Measurements from ENCODE around the gene ADAMTS6. TPM values are rescaled to one million over a fixed set of nuclear protein-coding genes. Genes with fewer than 3 reads are reported as not detected.

The ADAMTS6 gene
- total RNA-seq, 1 donor = 95.9 TPM

DNA sequence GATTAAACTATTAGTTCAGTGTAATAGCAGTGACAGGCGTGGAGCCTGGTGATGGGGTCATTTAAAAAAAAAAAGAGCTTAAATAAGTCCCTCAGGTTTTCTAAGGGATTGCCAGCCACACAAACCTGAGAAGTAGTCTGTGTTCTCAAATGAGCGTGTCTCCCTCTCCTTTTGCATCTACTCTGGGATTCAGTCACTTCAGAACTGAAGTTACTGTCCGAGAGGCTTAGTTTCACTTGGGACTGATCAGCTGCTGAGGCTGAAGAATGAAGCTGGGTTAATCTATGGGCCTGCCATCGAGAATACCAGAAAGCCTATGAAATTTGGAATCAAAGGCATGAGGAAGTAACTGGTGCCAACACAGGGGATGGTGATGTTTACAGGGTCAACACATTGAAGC is 310.1 kb downstream of the ADAMTS6 start:
- TF ChIP-seq, protein P1, sequence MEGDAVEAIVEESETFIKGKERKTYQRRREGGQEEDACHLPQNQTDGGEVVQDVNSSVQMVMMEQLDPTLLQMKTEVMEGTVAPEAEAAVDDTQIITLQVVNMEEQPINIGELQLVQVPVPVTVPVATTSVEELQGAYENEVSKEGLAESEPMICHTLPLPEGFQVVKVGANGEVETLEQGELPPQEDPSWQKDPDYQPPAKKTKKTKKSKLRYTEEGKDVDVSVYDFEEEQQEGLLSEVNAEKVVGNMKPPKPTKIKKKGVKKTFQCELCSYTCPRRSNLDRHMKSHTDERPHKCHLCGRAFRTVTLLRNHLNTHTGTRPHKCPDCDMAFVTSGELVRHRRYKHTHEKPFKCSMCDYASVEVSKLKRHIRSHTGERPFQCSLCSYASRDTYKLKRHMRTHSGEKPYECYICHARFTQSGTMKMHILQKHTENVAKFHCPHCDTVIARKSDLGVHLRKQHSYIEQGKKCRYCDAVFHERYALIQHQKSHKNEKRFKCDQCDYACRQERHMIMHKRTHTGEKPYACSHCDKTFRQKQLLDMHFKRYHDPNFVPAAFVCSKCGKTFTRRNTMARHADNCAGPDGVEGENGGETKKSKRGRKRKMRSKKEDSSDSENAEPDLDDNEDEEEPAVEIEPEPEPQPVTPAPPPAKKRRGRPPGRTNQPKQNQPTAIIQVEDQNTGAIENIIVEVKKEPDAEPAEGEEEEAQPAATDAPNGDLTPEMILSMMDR (IDR thresholded peaks at IDR 0.05; ENCODE audit: insufficient read depth, low read depth, low read length) = no peak
- no peak for DNase-seq (ENCODE audit: low read depth)
- no peak overlapping the region for H3K4me3 ChIP-seq (ENCODE audit: low read depth, low read length)

DNA sequence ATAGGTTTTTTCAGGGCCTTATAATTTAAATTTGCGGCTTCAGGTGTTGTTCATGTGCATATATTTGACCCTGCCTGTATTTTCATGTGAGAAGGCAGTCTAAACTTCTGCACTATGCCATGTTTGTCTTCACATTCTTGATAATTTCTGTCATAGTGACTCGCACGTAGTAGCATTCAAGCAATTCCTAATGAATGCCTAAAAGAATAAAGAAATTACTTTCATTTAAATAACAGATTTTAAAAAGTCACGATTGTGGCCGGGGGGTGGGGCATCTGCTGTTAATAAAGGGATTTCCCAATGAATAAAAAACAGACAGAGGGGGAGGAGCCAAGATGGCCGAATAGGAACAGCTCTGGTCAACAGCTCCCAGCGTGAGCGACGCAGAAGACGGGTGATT is 318.0 kb downstream of the ADAMTS6 start:
- TF ChIP-seq, protein P1 (IDR thresholded peaks at IDR 0.05; ENCODE audit: insufficient read depth, low read depth, low read length) = no peak
- no peak overlapping the region for H3K4me3 ChIP-seq (ENCODE audit: low read depth, low read length)
- DNase-seq (ENCODE audit: low read depth) = no peak

DNA sequence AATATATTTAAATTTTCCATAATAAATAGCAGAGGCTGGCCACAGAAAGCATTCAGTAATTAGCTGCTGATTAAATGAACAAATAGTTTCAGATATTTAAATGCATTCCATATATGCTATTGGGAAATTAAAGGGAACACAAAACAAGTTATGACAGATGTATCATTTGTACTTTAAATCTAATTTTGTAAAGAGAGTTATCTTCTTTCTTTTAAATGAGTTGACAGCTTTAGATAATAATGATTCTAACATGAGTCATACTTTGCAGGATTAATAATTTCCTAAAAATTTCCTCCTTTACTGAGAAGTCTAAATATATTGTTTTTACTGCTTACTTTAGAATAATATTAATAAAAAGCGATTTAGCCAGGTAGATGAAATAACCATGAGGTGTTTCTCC is 320.1 kb downstream of the ADAMTS6 start:
- no peak overlapping the region for H3K4me3 ChIP-seq (ENCODE audit: low read depth, low read length)
- TF ChIP-seq, protein P1 (IDR thresholded peaks at IDR 0.05; ENCODE audit: insufficient read depth, low read depth, low read length) = no peak
- DNase-seq (ENCODE audit: low read depth) = no peak

DNA sequence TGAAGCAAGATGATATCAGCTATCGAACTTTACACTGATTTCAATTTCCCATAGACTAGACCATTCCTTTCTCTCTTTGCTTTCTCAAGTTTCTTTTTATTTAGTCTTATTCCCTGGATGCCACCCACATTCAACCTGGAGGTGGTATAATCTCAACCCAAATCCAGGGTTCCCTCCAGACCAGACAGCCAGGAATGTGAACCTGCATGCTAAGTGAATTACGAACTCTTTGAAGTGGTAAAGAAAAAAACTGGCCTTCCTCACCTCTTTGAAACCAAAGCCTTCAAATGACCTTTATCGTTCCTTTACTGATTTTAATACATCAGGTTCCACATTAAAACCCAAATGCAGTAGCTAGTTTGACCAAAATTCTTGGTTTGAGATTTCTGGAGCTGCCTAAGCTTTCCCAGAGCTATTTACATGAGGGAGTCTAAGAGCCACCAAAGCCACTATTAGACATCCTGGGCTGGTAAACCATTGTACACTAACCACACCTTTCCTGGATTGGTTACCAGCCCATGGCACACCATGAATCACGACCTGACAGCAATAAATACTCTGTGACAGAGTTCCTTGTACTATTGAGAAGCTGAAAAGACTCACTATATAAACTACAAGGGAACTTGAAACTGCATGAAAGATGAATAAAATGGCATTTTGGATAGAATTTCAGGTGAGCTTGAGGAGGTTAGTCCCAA is 323.7 kb downstream of the ADAMTS6 start:
- no peak for DNase-seq (ENCODE audit: low read depth)
- H3K4me3 ChIP-seq (ENCODE audit: low read depth, low read length) = no peak overlapping the region
- TF ChIP-seq, protein P1 (IDR thresholded peaks at IDR 0.05; ENCODE audit: insufficient read depth, low read depth, low read length) = no peak

DNA sequence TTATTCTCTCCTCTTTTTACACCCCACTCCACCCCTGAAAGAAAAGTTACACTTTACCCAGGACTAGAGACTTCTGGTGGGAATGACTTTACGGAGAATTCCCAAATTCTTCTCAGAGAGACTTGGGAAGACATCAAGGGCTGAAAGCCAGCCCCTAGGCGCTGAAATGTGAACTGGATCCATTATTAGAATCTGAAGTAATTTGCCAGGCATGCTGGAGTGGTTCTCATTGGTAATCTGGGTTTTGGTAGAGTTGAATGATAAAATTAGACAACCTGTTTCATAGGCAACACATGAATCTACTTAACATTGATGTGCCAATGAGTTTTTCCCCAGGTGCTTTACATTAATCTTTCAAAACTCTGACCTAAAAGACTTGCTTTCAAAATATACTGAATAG is 324.8 kb downstream of the ADAMTS6 start:
- H3K4me3 ChIP-seq (ENCODE audit: low read depth, low read length) = no peak overlapping the region
- TF ChIP-seq, protein P1 (IDR thresholded peaks at IDR 0.05; ENCODE audit: insufficient read depth, low read depth, low read length) = no peak
- DNase-seq (ENCODE audit: low read depth) = no peak

DNA sequence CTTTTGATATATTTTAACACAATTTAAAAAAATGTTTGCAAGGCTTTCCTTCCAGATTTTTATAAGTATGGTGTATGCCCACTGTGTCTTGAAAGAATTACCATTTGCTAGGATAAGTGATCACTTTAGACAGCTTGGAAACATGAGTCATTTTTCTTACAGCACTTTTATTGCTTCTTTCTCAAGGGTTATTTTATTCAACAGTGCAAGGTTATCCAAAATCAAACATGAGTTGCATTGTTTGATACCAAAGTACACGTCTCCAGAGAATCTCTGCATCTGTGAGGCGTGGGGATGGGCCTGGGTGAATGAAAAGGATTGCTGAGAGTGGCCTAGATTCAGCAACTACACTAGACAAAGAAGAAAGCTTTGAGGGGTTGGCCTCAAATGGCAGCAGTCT is 329.6 kb downstream of the ADAMTS6 start:
- TF ChIP-seq, protein P1 (IDR thresholded peaks at IDR 0.05; ENCODE audit: insufficient read depth, low read depth, low read length) = no peak

DNA sequence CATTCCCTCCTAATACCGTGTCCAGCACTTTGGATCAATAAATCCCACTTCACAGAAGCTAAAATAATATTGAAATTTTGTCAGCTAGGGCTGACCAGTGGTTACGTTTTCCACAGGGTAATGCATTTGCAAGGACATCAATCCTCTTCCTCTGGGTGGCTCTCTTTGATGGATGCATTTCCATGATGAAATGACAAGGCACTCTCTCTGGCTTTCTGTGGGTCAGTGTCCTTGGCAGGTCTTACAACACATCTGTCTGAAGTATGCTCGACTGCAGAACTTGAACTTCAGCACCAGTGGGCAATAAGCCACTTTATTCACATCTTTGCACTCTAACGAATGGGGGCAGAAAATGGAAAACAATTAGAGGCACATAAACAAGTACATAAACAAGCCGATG is 330.1 kb downstream of the ADAMTS6 start:
- peak; percentile 44 for DNase-seq (ENCODE audit: low read depth)
- H3K4me3 ChIP-seq (ENCODE audit: low read depth, low read length) = no peak overlapping the region
- TF ChIP-seq, protein P1 (IDR thresholded peaks at IDR 0.05; ENCODE audit: insufficient read depth, low read depth, low read length) = no peak

More for the DNA sequence above, 329.6 kb downstream of the ADAMTS6 start:
- H3K4me3 ChIP-seq (ENCODE audit: low read depth, low read length) = no peak overlapping the region
- peak; percentile 66 for DNase-seq (ENCODE audit: low read depth)

Data from fibroblast of villous mesenchyme (primary cell).